NCI-H69 (cell line): ENCODE measurements around the gene CTAGE1.

ENCODE experiments used
- DNase-seq: peaks from one replicate; lab custom pipeline; 2025; lab: John Stamatoyannopoulos, UW

CTAGE1 gene

GRCh38 chr18:22391407-22392345 is 26.0 kb downstream of the CTAGE1 start:
- no peak for DNase-seq

GRCh38 chr18:22387787-22388186 is 29.9 kb downstream of the CTAGE1 start:
- DNase-seq, result no peak

GRCh38 chr18:22387364-22387763 is 30.4 kb downstream of the CTAGE1 start:
- DNase-seq, result no peak

DNA sequence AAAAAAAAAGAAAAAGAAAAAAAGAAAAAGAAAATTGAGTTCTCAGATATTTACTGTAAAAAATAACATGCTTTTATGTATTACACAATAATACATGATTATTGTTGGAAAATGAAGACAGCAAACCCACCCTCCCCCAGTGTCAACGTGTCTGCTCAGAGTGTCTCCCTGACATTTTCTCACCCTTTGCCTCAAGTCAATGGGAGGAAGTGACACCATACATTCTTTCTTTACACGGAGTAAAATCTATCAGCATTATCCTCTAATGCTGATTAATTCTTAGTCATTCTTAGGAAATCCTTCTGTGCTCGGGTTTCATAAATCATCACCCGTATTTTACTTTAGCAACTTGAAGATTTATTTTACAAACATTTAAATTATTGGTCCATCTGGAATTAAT is 32.0 kb downstream of the CTAGE1 start:
- DNase-seq, result no peak

- peak; percentile 25 for DNase-seq
Measured at GRCh38 chr18:22378672-22379282, 38.9 kb downstream of the CTAGE1 start.

DNA sequence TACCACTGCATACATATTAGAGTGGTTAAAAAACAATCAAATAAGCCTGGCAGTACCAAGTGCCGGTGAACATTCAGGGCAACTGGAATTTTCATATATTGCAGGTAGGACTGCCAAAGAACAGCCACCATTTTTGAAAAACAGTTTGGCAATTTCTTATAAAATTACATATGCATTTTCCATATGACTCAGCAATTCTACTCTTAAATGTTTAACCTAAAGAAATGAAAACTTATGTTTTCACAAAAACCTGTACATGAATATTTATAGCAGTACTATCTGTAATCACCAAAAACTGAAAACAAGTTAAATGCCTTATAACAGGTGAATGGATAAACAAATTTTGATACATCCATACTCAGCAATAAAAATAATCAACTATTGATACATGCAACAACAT is 39.9 kb downstream of the CTAGE1 start:
- no peak for DNase-seq

DNA sequence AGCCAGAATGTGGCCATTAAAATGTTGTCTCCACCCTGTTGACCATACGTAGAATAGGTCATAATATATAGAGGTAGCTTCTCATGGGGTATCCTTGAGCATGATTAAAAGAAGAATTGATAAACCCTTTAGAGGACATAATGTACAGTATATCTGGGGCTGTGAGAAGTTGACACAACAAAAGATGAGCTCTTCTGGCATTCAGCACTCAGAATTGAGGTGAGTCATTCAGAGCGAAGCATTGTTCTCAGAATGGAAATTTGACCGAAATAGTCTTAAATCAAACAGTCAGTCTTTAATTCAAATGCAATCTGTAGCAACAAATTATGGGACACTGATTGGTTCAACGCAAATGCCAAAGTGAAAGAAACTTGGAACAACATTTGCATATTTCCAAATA is 47.3 kb downstream of the CTAGE1 start:
- no peak for DNase-seq

- DNase-seq, result no peak
Measured at GRCh38 chr18:22368021-22368420, 49.7 kb downstream of the CTAGE1 start.

- no peak for DNase-seq
Measured at GRCh38 chr18:22367303-22367702, 50.4 kb downstream of the CTAGE1 start.

DNA sequence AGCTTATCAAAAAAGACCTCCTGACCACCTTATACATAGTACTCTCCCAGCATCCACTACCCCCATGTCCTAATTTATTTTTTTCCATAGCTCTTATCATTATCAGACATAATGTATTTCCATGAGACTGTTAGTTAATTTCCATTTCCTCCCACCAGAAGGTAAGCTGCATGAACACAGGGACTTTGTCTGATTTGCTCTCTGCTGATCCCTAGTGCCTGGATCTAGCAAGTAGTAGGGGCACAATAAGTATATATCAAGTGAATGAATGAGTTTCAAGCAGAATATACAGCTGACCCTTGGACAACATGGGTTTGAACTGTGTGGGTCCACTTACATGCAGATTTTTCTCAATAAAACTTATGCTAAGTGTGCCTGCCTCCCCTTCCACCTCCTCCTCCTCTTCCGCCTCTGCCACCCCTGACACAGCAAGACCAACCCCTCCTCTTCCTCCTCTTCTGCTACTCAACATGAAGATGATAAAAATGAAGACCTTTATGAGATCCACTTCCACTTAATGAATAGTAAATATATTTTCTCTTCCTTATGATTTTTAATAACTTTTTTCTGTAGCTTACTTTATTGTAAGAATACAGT is 53.8 kb downstream of the CTAGE1 start:
- no peak for DNase-seq
